Left colon (tissue), 2 donors: ENCODE results near the gene DUSP18. TPM values are rescaled to one million over a fixed set of nuclear protein-coding genes. Genes with fewer than 3 reads are reported as not detected.
A peak's percentile ranks its signal among the peaks of the same experiment; 100 is the strongest.
"Not testable (repeated sequence)": the region's sequence is repeated elsewhere in the genome, so short reads cannot be mapped to it uniquely, and the experiment has no call there.

Source experiments
- ATAC-seq: fragments of 200-7000 bp; cut with Tn5 transposase; one replicate; pipeline ENCODE4 v1.9.1; 2020; ENCODE audit warnings: mild to moderate bottlenecking, moderate library complexity
- DNase-seq, 2 donors: peaks; one replicate each; pipeline ENCODE4 v3.0.0-alpha.2; 2020
- intact Hi-C, 2 donors: fragments of 100-400 bp; cut with DNase I in 1 of 2; cut with micrococcal nuclease in 1 of 2; formaldehyde crosslinking; loops; one replicate each; pipeline versions ENCODE4 v1.11.2 to v1.14.0; 2022; cut with DNase I, micrococcal nuclease
- long read RNA-seq: library from polyadenylated mRNA; unstranded; transcript quantifications from one replicate; pipeline ENCODE4 v2.0.0, GENCODE V29; 2021
- total RNA-seq, 2 donors: library from RNA; stranded (reverse); fragmentation: NEBNext Ultra II Directional; extraction: Animal tissue kit (Norgen Biotek cat#: 25700); gene quantifications; one replicate each; pipeline ENCODE4 v1.2.1, GENCODE V29; 2021
- donor health status: DM: no; HTN: no; CAD: no.
- donor health status: DM: yes; HTN: yes; CAD: no.

Gene DUSP18
- total RNA-seq = 10 to 100 TPM; 15.3 to 18.1 TPM
- long read RNA-seq, partial matches to known transcripts = 1 of 10 reads
- long read RNA-seq, other reads (novel, unspliced or antisense) = 8 of 10 reads

DNA sequence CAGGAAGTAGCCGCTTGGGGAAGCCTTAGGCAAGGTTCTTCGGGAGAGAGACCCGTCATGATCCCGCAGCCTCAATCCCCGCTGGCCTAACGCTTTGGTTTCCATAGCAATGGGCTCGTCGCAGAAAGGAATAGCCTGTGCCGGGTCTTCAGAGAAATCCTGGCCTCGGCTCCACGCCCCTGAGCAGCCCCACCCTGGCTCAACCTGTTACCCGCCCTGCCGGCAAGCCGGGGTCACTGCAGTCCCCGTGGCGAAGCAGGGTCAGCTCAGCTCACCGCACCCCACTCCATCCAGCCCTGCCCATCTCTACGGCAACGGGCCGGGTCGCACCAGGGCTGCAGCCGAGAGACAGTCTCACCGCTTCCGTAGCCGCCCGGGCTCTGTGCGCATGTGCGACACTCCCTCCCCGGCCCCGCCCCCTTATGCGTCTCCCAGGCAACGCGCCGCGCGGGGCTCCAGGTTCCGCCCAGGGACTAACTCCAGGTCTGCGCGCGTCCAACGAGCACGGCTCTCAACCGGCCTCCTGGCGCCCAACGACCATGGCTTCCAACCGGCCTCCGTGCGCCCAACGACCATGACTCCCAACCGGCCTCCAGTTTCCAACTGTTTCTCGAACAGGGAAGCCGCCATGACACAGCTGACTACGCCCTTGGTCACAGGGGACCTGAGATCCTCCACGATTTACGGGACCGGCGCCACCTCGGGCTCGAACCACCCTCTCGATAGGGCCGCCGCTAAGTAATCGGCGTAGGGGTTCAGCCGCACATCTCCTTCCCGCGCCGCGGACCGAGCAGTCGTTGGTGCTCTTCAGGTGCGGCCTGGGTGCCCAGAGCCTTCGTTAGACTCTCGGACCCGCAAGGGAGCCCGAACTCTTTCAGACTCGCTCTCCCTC, at the start of gene DUSP18:
DUSP18 (minus strand) TSS at position 382 of the 892 bp plus-strand sequence. CDS start 3,872 bp downstream, outside the sequence.
- DNase-seq (peak; percentile 94 to 97), ATAC-seq (peak; percentile 86)
- intact Hi-C loops = no loop called here

- DNase-seq (no peak), ATAC-seq (no peak)
- intact Hi-C loops = no loop called here
Measured at GRCh38 chr22:30714062-30714461, 46.4 kb upstream of the DUSP18 start.

DNA sequence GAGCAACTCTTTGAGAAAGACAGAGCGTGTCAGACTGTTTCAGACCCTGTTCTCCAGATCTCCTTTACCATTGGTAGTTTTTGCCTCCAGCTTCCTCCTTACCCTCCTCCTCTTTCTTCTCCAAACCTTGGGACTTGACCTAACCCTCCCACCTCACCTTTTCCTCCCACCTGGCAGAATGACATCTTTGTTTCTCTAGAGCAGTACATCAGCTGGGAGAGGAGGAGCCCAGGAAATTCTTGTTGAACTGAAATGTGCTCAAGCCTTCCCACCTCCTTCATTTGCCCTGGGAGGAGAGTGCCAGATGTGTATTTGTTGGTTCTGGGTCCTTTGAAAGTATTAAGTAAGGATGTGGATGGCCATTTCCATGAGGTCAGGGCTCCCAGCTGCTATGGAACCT, 44.4 kb upstream of the DUSP18 start:
- ATAC-seq = no peak
- DNase-seq = no peak
- intact Hi-C loops = no loop called here

- intact Hi-C loops, DNase-seq, ATAC-seq: not testable (repeated sequence)
Measured at GRCh38 chr22:30709980-30710379, 42.3 kb upstream of the DUSP18 start.

DNA sequence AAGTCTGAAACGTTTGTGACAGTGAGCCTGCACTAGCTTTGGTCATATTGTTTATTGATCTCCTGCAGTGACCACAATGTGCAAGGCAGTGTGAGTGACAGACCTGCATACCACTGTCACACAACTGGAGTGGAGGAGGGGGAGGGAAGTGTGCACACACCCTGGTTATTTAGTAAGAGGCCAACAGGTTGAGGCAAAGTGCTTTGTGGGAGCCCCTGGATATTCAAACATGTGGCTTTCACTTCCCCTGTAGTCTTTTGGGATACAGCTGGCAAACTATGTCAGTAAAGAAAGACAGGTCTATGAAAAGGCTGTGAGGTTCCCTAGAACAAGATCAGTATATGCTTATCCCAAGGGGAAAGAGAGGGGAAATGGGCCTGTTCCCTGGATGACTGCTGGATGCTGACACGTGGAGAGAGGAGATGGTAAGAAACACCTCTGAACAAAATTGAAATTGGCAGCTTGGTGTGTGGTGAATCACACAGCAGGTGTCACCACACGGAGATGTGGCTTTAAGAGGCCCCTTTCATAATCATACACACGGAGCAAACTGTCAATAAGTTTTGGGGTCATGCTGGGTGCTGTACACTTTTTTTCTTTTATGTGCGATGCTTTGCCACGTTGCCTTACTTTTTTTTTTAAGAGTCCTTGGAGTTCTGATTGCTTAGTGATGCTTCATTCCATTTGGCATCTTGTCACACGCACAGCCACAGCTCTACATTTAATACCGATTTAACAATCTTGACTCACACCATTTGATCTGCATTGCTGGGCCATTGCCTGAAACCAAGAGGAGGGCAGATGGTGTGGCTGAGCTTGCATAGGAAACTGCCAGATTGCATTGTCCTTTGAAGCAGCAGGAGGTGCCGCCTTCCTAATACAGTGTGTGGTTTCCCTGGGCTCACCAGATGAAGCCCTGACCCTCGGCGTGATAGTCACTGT, 38.3 kb upstream of the DUSP18 start:
- ATAC-seq (no peak), DNase-seq (no peak)
- intact Hi-C loops = no loop called here

GRCh38 chr22:30704978-30705377, 37.3 kb upstream of the DUSP18 start:
- ATAC-seq = no peak
- no peak for DNase-seq
- intact Hi-C loops = no loop called here

GRCh38 chr22:30702856-30703255, 35.2 kb upstream of the DUSP18 start:
- DNase-seq (no peak), ATAC-seq (no peak)
- intact Hi-C loops = no loop called here

GRCh38 chr22:30701872-30702271, 34.2 kb upstream of the DUSP18 start:
- DNase-seq (no peak), ATAC-seq (no peak)
- intact Hi-C loops = no loop called here

DNA sequence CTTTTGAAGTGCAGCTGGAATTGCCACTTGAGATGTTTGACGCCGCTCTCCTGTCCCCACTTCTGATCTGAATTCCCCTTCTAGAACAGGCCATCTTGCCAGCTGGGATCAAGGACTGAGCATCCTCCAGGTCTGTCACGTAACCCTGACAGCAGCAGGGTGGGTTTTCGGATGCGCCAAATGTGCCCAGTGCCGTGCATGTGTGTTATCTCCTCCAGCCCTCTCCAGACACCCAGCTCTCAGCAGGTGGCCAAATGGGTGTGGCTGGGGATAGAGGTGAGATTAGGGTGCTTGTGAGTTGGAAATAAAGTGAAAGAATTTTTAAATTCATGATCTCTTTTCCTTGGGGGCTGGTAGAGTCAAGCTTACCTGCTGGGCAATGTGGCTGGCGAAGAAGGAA, 30.3 kb upstream of the DUSP18 start:
- ATAC-seq (no peak), DNase-seq (no peak)
- intact Hi-C loops = no loop called here

DNA sequence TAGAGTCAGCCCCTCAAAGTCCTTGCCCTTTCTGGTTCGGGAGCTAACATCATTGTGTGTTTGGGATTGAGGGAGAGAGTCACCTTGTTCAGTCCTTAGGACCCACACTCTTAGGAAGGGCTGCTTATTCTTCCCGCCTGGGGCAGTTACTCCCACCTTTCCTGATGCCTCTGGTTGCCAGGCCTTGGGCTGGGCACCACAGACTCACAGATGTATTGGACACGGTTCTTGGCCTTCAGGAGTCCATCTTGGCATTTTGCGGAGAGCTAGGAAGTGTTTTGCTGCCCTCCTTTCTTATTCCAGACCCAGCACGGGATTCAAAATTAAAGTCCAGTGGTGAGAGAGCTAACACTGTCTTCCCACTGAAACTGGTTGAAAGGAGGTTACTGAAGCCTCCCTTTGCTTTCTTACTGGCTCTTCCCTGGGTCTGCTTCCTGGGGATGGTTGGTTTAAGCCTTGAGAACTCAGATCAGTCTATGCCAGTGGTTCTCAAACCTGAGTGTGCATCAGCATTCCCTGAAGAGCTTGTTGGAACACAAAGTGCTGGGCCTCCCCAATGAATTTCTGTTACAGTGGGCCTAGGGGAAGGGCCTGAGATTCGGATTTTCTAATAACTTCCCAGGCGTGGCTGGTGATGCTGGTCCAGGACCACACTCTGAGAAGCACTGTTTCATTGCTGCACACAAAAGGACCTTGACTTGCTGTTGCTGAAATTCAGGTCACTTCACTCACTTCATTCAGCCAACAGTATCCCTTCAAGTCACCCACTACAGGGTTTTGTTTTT, 28.4 kb upstream of the DUSP18 start:
- intact Hi-C loops = no loop called here
- ATAC-seq (no peak), DNase-seq (no peak)

DNA sequence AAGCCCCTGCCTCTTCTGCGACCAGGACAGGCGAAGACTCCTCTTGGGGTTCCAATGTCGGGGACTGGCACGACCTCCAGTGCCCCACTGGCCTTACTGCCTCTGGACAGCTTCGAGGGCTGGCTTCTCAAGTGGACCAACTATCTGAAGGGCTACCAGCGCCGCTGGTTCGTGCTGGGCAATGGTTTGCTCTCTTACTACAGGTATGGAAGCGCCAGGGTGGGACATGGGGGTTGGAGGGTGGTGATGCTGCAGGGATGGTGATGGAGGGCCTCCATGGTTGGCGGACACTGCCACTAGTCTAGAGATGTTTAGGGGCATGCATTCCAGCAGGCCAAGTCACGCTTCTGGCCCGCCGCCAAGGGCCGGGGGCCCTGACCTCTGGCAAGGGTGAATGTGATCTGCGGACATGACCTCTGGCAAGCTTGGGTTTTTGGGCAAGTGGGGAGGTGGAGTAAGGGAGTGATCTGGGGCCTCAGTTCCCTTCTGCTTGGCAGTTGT, 27.7 kb upstream of the DUSP18 start:
- intact Hi-C loops = no loop called here
- DNase-seq (no peak), ATAC-seq (peak; percentile 2)

- DNase-seq (peak in 1 of 2 donors; percentile 62), ATAC-seq (peak; percentile 73)
- intact Hi-C loops = no loop called here
Measured at GRCh38 chr22:30694640-30695350, 27.1 kb upstream of the DUSP18 start, which contains the start of gene OSBP2. Gene OSBP2, plus strand, starts transcription at chr22:30694874. Its CDS starts 36 bp downstream, at chr22:30694910.

GRCh38 chr22:30694171-30694639, 26.5 kb upstream of the DUSP18 start:
- DNase-seq (peak; percentile 62 to 82), ATAC-seq (peak; percentile 82)
- intact Hi-C loops = no loop called here

GRCh38 chr22:30691204-30691603, 23.5 kb upstream of the DUSP18 start:
- ATAC-seq (no peak), DNase-seq (no peak)
- intact Hi-C loops = no loop called here

GRCh38 chr22:30689622-30690021, 21.9 kb upstream of the DUSP18 start:
- ATAC-seq (no peak), DNase-seq (no peak)
- intact Hi-C loops = loop anchor here in 1 of 2 donors (10.0 kb wide), 1 partner anchor 55 kb away; no protein-coding TSS in a partner anchor

GRCh38 chr22:30687358-30687757, 19.7 kb upstream of the DUSP18 start:
- no peak for DNase-seq
- peak; percentile 61 for ATAC-seq
- intact Hi-C loops = loop anchor here in 1 of 2 donors (10.0 kb wide), 1 partner anchor 57 kb away; no protein-coding TSS in a partner anchor

GRCh38 chr22:30685178-30685577, 17.5 kb upstream of the DUSP18 start:
- ATAC-seq = peak; percentile 65
- intact Hi-C loops = loop anchor here in 1 of 2 donors (10.0 kb wide), 1 partner anchor 60 kb away; no protein-coding TSS in a partner anchor

More at GRCh38 chr22:30685178-30685577, 17.5 kb upstream of the DUSP18 start:
- peak in 1 of 2 donors; percentile 36 for DNase-seq
